Transverse colon (tissue), 4 donors: ENCODE results near the gene RAI1. TPM values are rescaled to one million over a fixed set of nuclear protein-coding genes. Genes with fewer than 3 reads are reported as not detected.

Experiments used
- DNase-seq: peaks from one replicate; pipeline ENCODE4 v3.0.0-alpha.2; 2019
- H3K27ac ChIP-seq, 4 donors: fragments of 200-600 bp; sonication (generic); 2 replicates each; pipeline ENCODE4 v1.5.1; 2016 to 2018; ENCODE audit warnings: inconsistent platforms in 4 of 4
- H3K27me3 ChIP-seq: fragments of 200-600 bp; sonication (generic); 2 replicates; pipeline ENCODE4 v1.5.1; 2017; ENCODE audit warnings: inconsistent platforms
- H3K36me3 ChIP-seq, 4 donors: fragments of 200-600 bp; sonication (generic); 2 replicates each; pipeline ENCODE4 v1.5.1; 2017 to 2019; ENCODE audit warnings: inconsistent platforms in 4 of 4
- H3K4me1 ChIP-seq, 4 donors: fragments of 200-600 bp; sonication (generic); 2 replicates each; pipeline ENCODE4 v1.5.1; 2017 to 2020; ENCODE audit warnings: inconsistent platforms in 4 of 4
- H3K4me3 ChIP-seq, 4 donors: fragments of 200-600 bp; sonication (generic); 1 replicate in 1 of 4; 2 replicates in 3 of 4; pipeline versions ENCODE4 v1.5.1 to v1.6.1; 2017 to 2019; ENCODE audit warnings: inconsistent platforms in 4 of 4
- H3K9me3 ChIP-seq, 2 donors: fragments of 200-600 bp; sonication (generic); 2 replicates each; pipeline ENCODE4 v1.5.1; 2017 to 2019; ENCODE audit warnings: inconsistent platforms in 2 of 2
- CTCF ChIP-seq, 5 experiments: fragments of 200-600 bp in 3 of 5; fragments of 450-650 bp in 2 of 5; sonication (generic) in 3 of 5; IDR thresholded peaks; 1 replicate in 2 of 5; 2 replicates in 3 of 5; pipeline ENCODE4 v1.5.1; 2016 to 2017; ENCODE audit warnings: antibody characterized with exemption in 5 of 5, inconsistent platforms in 3 of 5, mild to moderate bottlenecking in 2 of 5, moderate library complexity in 1 of 5
- EP300 ChIP-seq: sonication (generic); formaldehyde crosslinking; IDR thresholded peaks from one replicate; pipeline ENCODE4 v1.6.1; 2017; ENCODE audit warnings: antibody characterized with exemption, low read depth
- POLR2A ChIP-seq: fragments of 450-650 bp; IDR thresholded peaks from one replicate; pipeline ENCODE4 v1.6.1; 2016; ENCODE audit warnings: antibody characterized with exemption, mild to moderate bottlenecking, moderate library complexity
- POLR2AphosphoS5 ChIP-seq, 3 donors: sonication (generic); formaldehyde crosslinking; IDR thresholded peaks; one replicate each; pipeline ENCODE4 v1.6.1; 2016; ENCODE audit warnings: antibody characterized with exemption in 3 of 3
- WGBS, 2 donors: methylation state at CpG; one replicate each; pipeline ENCODE4 v1.1.5; 2018; ENCODE audit warnings: low coverage in 1 of 2; 5-methylcytosine and 5-hydroxymethylcytosine counted together
- in situ Hi-C, 4 donors: fragments of 200-750 bp; cut with MboI; loops; one replicate each; pipeline versions ENCODE4 v1.15.0 to v1.15.1; 2017; ENCODE audit warnings: low sequenced_read_pairs in 3 of 4, low pct_ligation_motif_present in 1 of 4, low pct_unique_long_range_greater_than_20kb in 1 of 4
- intact Hi-C: fragments of 100-400 bp; cut with DNase I; formaldehyde crosslinking; loops from one replicate; pipeline ENCODE4 v1.15.1; 2023; ENCODE audit warnings: low total_unique reads
- total RNA-seq, 4 donors: library from RNA; depleted of rRNA; stranded (reverse); fragments of >200 nt; gene quantifications; one replicate each; pipeline ENCODE4 v1.1.0, GENCODE V29; 2016

RAI1 gene
- total RNA-seq, 4 donors from 2014 or later = 14.1 to 163 (median 34.6) TPM

GRCh38 chr17:17701658-17702057 lies 20.4 kb downstream of the RAI1 start:
- Histone ChIP-seq H3K4me1 (peaks cover 17 to 58% (median 45%) of the 10 kb centered on the region in 4 donors), H3K36me3 (no peaks in the 10 kb centered on the region), H3K27ac (no peak overlapping the region), H3K9me3 (no peaks in the 10 kb centered on the region), H3K4me3 (no peak overlapping the region), H3K27me3 (no peaks in the 10 kb centered on the region)
- in situ Hi-C loops = no loop called here
- intact Hi-C loops = no loop called here
- no peak for DNase-seq
- TF ChIP-seq CTCF (IDR thresholded peaks at IDR 0.05) (no peak), POLR2AphosphoS5 (IDR thresholded peaks at IDR 0.05) (no peak), EP300 (no peak), POLR2A (no peak)
- WGBS, 2 donors = 95% methylated on average over 5 of the region's 5 CpGs; no CpG with 5 or more reads in 1 of the 2 donors

- Histone ChIP-seq H3K4me3 (no peak overlapping the region), H3K36me3 (no peaks in the 10 kb centered on the region), H3K27ac (no peak overlapping the region), H3K9me3 (no peaks in the 10 kb centered on the region), H3K4me1 (peaks cover 17 to 49% (median 35%) of the 10 kb centered on the region in 4 donors), H3K27me3 (no peaks in the 10 kb centered on the region)
- WGBS, 2 donors = 76% methylated on average over 10 of the region's 10 CpGs; no CpG with 5 or more reads in 1 of the 2 donors
- intact Hi-C loops (no loop called here), in situ Hi-C loops (no loop called here)
- TF ChIP-seq CTCF (IDR thresholded peaks at IDR 0.05) = no peak
- TF ChIP-seq EP300 = no peak
- no peak for TF ChIP-seq POLR2AphosphoS5 (IDR thresholded peaks at IDR 0.05)
- TF ChIP-seq POLR2A = no peak
- DNase-seq = no peak
These were observed 21.3 kb downstream of the RAI1 start for GRCh38 chr17:17702449-17703139.

GRCh38 chr17:17703140-17703919 lies 22.1 kb downstream of the RAI1 start:
- Histone ChIP-seq H3K27me3 (no peaks in the 10 kb centered on the region), H3K4me3 (no peak overlapping the region), H3K9me3 (no peaks in the 10 kb centered on the region), H3K36me3 (no peaks in the 10 kb centered on the region), H3K27ac (no peak overlapping the region), H3K4me1 (peaks cover 17 to 42% (median 31%) of the 10 kb centered on the region in 4 donors)
- no peak for DNase-seq
- intact Hi-C loops = no loop called here
- TF ChIP-seq POLR2A (no peak), CTCF (IDR thresholded peaks at IDR 0.05) (no peak), EP300 (no peak), POLR2AphosphoS5 (IDR thresholded peaks at IDR 0.05) (no peak)
- in situ Hi-C loops = no loop called here
- 66% methylated on average over 14 of the region's 14 CpGs; no CpG with 5 or more reads in 1 of the 2 donors for WGBS, 2 donors

- H3K4me1 ChIP-seq = peaks cover 12 to 26% (median 19%) of the 10 kb centered on the region in 4 donors
These were observed 23.7 kb downstream of the RAI1 start for GRCh38 chr17:17704931-17705330.

More at GRCh38 chr17:17704931-17705330, 23.7 kb downstream of the RAI1 start:
- DNase-seq = no peak
- in situ Hi-C loops = no loop called here
- no peaks in the 10 kb centered on the region for H3K27me3 ChIP-seq
- H3K27ac ChIP-seq = no peak overlapping the region
- intact Hi-C loops = no loop called here
- no peak overlapping the region for H3K4me3 ChIP-seq
- H3K36me3 ChIP-seq = no peaks in the 10 kb centered on the region
- TF ChIP-seq POLR2A = no peak
- no peak for TF ChIP-seq EP300
- no peak for TF ChIP-seq CTCF (IDR thresholded peaks at IDR 0.05)
- TF ChIP-seq POLR2AphosphoS5 (IDR thresholded peaks at IDR 0.05) = no peak
- 75 to 95% methylated on average over 1 to 2 of the region's 2 CpGs for WGBS, 2 donors
- H3K9me3 ChIP-seq = no peaks in the 10 kb centered on the region
